Measurements from ENCODE around the gene ENTPD2.
A peak's percentile ranks its signal among the peaks of the same experiment; 100 is the strongest.

The ENTPD2 gene

DNA sequence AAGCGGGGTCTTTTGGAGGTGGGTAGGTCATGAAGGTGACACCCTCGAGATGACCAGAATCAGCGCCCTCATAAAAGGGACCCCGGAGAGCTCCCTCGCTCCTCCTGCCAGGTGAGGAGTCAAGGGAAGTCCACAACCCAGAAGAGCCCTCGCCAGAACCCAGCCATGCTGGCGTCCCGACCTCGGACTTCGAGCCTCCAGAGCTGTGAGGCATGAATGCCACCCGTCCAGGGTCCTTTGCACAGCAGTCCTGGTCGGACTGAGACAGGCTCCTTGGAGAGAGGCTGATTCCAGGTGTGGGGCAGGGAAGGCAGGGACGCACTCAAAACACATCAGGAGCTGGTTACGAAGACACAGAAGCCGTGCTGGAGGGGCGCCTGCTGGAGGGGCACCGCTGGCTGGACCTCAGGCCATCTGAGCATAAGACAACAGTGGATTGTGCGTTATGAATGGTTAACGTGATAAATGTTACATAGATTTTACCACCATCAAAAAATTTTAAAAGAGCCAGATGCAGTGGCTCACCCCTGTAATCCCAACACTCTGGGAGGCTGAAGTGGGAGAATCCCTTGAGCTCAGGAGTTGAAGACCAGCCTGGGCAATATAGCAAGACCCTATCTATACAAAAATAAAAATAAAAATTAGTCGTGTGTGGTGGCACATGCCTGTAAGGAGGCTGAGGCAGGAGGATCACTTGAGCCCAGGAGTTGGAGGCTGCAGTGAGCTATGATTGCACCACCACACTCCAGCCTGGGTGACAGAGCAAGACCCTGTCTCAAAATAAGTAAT, 51.8 kb downstream of the ENTPD2 start:
- no peak for DNase-seq (ENCODE audit: low spot score)
- TF ChIP-seq, protein P1, sequence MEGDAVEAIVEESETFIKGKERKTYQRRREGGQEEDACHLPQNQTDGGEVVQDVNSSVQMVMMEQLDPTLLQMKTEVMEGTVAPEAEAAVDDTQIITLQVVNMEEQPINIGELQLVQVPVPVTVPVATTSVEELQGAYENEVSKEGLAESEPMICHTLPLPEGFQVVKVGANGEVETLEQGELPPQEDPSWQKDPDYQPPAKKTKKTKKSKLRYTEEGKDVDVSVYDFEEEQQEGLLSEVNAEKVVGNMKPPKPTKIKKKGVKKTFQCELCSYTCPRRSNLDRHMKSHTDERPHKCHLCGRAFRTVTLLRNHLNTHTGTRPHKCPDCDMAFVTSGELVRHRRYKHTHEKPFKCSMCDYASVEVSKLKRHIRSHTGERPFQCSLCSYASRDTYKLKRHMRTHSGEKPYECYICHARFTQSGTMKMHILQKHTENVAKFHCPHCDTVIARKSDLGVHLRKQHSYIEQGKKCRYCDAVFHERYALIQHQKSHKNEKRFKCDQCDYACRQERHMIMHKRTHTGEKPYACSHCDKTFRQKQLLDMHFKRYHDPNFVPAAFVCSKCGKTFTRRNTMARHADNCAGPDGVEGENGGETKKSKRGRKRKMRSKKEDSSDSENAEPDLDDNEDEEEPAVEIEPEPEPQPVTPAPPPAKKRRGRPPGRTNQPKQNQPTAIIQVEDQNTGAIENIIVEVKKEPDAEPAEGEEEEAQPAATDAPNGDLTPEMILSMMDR (IDR thresholded peaks at IDR 0.05; ENCODE audit: borderline replicate concordance, control extremely low read depth, extremely low read depth, insufficient read depth, missing control alignments), result no peak
- in situ Hi-C loops (cut with MboI; ENCODE audit: low sequenced_read_pairs, unreplicated experiment), result no loop called here

DNA sequence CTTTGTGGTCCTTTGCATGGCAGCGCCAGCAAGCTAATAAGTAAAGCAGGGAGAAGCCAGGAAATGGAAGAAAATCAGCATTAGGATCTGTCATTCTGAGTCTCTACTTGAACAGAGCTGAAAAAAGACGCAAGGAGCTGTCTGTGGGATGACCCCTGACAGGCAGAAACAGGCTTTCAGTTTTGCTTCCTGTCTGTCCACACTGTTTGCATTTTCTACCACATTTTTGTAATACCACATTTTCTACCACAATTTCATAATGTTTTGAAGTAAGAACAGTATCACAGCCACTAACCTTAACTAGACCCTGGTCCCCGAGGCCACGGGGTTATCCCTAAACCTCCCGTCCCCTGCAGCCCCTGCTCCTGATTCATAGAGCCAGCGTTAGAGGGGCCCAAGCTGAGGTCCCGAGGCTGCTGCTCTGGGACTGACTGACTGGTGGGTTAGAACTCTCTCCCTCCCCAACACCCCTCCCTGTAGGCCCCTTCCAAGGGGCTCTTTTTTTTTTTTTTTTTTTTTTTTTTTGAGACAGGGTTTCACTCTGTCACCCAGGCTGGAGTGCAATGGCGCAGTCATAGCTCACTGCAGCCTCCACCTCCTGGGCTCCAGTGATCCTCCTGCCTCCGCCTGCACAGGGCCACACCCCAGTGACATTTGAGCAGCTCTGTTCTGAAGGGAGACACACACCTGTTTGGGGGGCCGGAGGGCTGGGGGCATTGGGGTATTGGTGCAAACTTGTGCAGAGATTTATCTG, 53.5 kb downstream of the ENTPD2 start:
- DNase-seq (ENCODE audit: low spot score), result peak; percentile 86
- in situ Hi-C loops (cut with MboI; ENCODE audit: low sequenced_read_pairs, unreplicated experiment), result no loop called here

More for the DNA sequence above, 53.5 kb downstream of the ENTPD2 start:
- TF ChIP-seq, protein P1 (IDR thresholded peaks at IDR 0.05; ENCODE audit: borderline replicate concordance, control extremely low read depth, extremely low read depth, insufficient read depth, missing control alignments), result no peak

Data from GM13976 (cell line).